A673 (cell line): ENCODE data around the gene FRAS1.

Experiments used
- CTCF ChIP-seq: fragments of 300-800, 200-600 bp; sonication (generic); conservative IDR thresholded peaks from 2 replicates; pipeline ENCODE4 v1.5.1; 2017; ENCODE audit warnings: low read depth, mild to moderate bottlenecking, antibody characterized with exemption, low read length, moderate library complexity, mixed read lengths
- EZH2 ChIP-seq: fragments of 200-600 bp; sonication (generic); IDR thresholded peaks from 2 replicates; pipeline ENCODE4 v1.6.1; 2017; ENCODE audit warnings: borderline replicate concordance, low read depth, mild to moderate bottlenecking, mixed read lengths, antibody characterized with exemption, low read length; ENCODE audit not compliant: poor library complexity, severe bottlenecking

- no peak for TF ChIP-seq CTCF
- no peak for TF ChIP-seq EZH2
Observed at GRCh38 chr4:78288327-78288726, 231.2 kb downstream of the FRAS1 start.
